GM18498 (cell line): ENCODE results near the gene GINS3.
"Not testable (repeated sequence)": the region's sequence is repeated elsewhere in the genome, so short reads cannot be mapped to it uniquely, and the experiment has no call there.

Source experiments
- ATAC-seq: cut with Tn5 transposase; IDR thresholded peaks from one replicate; pipeline ENCODE4 v1.9.1; 2021; ENCODE audit warnings: mild to moderate bottlenecking, moderate library complexity; ENCODE audit not compliant: unreplicated experiment

Gene GINS3

DNA sequence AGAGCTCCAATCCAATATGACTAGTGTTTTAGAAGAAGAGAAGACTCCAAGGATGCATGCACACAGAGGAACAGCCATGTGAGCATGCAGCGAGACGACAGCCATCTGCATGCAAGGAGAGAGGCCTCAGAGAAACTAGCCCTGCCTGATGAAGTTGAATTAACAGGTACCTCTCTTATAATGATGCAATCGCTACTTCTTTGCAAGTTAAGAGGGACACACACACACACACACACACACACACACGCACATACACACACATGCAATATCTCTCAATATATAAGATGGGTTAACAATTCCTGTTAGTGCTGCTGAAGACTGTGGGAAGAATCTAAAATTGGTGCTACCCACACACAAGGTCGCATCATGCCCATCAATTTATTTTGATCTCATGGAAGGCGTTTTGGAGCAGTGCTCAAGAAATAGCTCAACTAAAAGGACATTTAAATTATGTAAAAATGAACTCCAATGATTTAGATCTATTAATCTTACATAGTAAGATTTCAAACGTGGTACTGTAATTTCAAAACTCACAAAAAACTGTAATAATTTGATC, 7.0 kb upstream of the GINS3 start:
- no peak for ATAC-seq

DNA sequence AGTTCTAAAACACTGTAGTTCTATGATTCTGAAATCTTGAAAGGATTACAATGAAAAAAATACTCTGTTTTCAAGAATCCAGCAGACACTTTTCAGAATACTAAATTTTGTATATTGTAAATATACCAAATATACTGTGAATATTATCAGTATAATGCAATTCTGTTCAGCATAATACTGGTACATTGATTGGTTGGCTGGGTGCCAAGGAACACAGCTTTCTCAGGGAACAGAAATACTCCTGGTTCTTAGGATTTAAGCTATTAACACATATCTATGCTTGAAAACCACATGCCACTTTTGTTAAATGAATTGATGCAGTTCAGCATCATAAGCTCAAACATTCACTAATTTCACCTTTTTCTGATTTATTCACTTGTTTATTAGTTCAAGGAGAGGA, 2.5 kb upstream of the GINS3 start:
- no peak for ATAC-seq

DNA sequence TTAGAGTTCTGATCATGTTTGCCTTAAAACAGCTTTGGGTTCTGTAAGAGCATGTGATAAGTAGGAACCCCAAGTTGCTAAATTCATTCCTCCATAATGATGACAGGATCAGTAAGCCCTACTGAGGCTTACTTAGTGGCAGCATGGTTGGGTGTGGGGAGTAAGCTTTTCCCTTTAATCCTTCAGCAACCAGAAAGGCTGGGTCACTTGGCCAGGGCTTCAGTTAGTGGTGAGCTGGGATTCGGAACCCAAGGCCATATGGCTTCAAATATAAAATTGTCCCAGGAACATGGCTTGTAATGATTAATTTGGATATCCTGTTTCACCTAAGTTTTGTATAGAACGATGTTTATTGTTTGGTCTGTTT, 850 bp downstream of the GINS3 start:
- ATAC-seq: peak; percentile 21

DNA sequence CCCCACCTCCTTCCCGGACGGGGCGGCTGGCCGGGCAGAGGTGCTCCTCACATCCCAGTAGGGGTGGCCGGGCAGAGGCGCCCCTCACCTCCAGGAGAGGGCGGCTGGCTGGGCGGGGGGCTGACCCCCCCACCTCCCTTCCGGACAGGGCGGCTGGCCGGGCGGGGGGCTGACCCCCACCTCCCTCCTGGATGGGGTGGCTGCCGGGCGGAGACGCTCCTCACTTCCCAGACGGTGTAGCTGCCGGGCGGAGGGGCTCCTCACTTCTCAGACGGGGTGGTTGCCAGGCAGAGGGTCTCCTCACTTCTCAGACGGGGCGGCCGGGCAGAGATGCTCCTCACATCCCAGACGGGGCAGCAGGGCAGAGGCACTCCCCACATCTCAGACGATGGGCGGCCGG, 4.6 kb downstream of the GINS3 start:
- not testable (repeated sequence) for ATAC-seq

DNA sequence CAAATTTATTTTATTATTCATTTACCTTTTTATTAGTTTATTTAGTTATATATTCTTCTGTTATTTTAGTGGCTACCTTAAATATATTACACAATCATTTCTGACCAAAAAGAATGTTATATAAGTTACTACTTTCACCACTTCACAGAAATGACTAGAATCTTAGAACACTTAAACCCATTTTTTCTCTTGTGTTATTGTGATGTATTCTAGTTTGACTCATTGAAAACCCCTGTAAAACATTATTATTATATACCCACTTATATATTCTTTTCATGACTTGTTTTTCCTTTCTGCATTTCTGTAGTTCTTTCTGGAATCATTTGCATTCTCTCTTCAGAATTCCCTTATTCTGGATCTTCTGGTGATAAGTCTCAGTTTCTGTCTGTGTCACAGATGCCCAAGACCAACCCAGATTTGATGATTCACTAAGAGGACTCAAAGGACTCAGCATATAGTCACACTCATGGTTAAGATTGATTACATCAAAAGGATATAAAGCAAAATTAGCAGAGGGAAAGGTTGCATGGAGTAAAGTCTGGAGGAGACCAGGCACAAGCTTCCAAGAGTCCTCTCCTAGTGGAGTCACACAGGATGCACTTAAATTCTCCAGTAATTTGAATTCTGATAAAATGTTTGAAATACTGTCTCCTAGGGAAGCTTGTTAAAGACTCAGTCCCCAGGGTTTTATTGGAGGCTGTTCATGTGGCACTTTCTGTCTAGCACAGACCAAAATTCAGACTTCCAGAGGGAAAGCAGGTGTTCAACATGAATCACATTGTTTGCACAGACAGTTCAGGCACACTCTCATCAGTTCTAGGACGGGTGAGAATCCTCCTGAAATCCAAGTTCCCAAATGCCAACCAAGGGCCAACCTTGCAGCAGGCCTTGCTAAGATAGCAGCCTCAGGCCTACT, 7.7 kb downstream of the GINS3 start:
- ATAC-seq: no peak

DNA sequence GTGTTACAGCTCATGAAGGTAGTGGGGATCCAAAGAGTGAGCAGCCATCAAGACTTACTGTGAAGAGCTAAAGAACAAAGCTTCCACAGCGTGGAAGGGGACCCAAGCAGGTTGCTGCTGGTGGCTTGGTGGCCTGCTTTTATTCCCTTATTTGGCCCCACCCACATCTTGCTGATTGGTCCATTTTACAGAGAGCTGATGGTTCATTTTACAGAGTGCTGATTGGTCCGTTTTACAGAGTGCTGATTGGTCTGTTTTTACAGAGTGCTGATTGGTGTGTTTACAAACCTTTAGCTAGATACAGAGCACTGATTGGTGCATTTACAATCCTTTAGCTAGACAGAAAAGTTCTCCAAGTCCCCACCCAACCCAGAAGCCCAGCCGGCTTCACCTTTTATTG, 9.0 kb downstream of the GINS3 start:
- not testable (repeated sequence) for ATAC-seq

DNA sequence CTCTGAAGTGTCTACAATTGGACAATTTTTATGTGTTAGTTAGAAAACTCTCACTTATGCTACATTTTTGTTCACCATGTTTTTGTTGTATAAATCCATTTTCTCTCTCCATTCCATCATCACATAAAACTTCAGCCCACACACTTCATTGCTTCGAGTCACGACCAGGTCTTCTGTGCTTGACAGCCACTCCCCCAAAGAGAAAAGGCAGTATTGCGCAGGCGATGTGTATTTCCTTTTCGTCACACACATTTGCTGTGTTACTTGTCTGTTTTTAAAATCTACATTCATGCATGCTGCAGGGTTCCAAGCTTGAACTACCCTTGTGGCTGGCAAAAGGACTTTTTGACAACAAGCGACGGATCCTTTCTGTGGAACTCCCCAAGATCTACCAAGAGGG, 10.5 kb downstream of the GINS3 start:
- no peak for ATAC-seq

DNA sequence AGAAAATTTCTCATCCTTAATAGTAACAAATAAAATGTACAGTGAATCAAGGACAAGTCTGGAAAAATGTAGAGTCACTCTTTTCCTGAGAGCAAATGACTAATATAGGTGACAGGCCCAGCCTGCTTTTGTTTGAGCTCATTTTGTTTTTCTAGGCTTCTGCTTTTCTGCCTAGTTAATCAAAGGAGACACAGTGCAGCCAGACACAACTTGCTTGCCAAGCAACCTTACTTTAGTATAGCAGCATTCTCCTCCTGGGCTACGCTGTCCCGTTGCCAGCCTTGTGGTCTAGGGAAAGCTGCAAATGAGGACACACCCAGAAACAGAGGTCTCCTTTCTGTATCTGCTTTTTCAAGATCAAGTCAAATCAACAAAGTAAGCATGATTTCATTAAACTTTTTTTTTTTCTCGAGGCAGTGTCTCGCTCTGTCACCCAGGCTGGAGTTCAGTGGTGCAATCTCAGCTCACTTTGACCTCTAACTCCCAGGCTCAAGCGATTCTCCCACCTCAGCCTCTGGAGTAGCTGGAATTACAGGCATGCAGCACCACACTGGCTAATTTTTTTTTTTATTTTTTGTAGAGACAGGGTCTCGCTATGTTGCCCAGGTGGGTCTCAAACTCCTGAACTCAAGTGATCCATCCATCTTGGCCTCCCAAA, 17.2 kb downstream of the GINS3 start:
- ATAC-seq: no peak

DNA sequence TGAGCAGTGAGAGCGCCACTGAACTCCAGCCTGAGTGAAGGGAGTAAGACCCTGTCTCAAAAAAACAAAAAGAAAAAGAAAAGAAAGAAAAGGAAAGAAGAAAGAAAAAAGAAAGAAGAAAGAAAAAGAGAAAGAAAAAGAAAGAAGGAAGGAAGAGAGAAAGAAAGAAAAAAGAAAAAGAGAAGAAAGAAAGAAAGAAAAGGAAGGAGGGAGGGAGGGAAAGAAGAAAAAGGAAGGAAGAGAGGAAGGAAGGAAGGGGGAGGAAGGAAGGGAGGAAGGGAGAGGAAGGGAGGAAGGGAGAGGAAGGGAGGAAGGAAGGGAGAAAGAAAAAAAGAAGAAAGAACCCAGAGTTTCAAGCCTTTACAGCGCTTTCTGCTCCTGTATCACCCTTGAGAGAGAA, 19.1 kb downstream of the GINS3 start:
- ATAC-seq: no peak

DNA sequence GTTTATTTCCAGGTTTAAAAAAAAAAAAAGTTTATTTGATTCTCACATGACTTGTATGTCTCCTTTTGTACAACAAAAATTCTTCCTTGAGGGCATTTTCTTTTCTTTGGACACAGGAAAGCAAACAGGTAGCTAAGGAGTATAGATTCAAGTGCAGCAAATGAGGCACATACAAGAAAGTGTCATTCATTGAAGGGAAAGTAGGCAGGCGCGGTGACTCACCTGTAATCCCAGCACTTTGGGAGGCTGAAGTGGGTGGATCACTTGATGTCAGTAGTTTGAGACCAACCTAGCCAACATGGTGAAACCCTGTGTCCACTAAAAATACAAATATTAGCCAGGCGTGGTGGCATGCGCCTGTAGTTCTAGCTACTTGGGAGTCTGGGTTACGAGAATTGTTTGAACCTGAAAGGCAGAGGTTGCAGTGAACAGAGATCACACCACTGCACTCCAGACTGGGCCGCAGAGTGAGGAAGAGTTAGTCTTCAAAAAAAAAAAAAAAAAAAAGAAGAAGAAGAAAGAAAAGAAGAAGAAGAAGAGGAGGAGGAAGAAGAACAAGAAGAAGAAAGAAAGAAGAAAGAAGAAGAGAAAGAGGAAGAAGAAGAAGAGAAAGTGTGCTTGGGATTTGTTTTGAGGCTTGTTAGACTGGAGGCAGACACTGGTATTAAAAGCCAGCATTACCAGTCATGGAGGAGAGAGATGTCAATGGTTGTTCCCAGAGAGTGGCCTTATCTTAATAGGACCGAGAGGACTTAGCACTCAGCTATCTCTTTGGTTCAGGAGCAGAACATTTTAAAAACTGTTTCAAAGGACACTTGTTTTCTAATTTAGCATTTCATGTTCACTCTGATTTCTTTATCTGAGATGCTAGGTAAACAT, 19.7 kb downstream of the GINS3 start:
- ATAC-seq: no peak

DNA sequence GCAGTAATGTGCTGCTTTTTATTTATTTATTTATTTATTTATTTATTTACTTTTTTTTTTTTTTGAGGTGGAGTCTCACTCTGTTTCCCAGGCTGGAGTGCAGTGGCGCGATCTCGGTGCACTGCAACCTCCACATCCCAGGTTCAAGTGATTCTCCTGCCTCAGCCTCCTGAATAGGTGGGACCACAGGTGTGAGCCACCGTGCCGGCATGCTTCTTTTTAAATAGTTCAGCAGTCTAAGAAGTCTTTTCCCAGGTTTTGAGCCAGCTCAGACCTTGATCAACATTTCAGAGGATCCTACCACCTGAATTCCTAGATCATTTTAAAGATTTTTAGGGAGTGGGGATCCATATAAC, 20.3 kb downstream of the GINS3 start:
- ATAC-seq: not testable (repeated sequence)

DNA sequence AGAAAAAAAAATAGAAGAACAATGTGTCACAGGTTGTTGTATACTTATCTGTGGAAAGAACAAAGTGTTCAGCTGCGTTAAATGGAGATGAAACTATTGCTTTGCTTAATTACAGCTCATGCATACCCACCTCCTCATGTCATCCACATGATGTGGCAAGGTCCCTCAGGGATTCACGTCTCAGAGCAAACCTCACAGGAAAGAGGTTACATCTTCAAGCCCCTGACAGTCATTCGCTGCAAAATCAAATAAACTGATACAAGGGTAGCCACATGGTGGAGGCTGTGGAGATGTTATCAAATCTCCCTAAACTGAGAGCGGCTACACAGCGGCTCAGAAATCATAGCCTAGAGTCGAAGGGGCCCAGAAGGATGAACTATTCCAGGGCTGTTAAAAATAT, 21.1 kb downstream of the GINS3 start:
- no peak for ATAC-seq

DNA sequence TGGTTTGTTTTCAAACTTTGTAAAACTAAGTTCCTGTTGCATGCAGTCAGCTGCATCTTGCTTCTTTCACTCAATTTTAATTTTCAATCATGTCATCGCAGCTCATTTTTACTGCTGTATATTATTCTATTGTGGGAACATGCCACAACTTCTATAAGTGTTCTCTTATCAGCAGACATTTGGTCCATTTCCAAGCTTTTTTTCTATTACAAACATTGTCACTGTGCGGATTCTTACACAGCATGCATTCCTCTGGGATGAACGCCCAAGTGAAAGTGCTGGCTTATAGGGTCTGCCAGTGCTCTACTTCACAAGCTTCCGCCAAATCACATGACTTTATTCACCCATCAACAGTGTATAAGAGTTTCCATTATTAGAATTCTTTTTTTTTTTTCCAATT, 22.7 kb downstream of the GINS3 start:
- ATAC-seq: no peak

DNA sequence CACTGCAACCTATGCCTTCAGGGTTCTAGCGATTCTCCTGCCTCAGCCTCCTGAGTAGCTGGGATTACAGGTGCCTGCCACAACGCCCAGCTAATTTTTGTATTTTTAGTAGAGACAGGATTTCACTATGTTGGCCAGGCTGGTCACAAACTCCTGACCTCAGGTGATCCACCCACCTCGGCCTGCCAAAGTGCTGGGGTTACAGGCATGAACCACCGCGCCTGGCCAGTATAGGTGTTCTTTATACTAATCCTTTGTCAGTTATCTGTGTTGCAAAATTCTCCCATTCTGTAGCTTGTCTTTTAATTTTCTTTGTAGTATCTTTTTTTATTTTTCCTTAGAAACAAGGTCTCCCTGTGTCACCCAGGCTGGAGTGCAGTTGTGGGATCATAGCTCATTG, 23.7 kb downstream of the GINS3 start:
- ATAC-seq: not testable (repeated sequence)

DNA sequence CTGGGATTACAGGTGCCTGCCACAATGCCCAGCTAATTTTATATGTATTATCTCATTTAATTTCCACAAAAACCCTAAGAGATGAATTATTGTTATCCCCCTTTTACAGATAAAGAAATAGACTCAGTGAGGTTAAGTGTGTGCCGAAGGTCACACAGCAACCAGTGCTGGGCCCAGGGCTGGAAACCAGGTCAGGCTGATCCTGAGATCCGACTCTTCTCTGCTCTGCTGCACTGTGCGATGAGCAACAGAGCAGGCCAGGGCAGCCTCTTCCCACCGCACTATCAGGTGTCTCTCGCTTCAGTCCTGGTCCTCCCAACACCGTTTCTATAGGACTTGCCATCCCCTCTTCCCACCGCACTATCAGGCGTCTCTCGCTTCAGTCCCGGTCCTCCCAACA, 24.8 kb downstream of the GINS3 start:
- no peak for ATAC-seq

DNA sequence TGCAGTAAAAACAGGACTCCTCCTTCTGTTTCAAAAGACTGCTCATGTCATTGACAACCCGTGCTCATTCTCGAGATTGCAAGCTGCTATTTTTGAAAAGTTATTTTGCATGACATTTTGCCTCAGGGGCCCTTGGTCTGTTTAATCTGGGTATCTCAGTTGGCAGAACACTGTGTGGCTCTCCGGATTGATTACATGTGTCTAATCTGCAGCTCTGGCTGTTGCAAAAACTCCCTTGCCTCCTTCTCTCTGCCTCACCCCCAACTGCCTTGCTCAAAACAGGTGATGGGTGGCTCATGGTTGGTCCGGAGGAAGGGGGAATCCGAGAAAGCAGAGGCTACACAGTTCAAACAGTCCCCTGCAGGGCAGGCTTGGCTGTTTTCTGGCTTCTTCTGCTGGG, 25.3 kb downstream of the GINS3 start:
- ATAC-seq: no peak

DNA sequence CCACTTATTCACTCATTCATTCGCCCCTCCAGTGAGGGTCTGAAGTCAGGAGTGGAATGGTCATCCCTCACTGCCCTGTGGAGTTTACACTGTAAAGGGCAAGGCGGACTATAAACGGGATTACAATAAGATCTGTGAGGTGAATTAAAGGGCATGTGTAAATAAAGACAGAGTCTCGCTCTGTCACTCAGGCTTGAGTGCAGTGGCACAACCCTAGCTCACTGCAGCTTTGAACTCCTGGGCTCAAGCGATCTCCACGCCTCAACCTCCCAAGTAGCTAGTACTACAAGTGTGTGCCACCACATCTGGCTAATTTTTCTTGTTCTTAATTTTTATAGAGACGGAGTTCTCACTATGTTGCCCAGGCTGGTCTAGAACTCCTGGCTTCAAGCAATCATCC, 25.8 kb downstream of the GINS3 start:
- ATAC-seq: no peak

DNA sequence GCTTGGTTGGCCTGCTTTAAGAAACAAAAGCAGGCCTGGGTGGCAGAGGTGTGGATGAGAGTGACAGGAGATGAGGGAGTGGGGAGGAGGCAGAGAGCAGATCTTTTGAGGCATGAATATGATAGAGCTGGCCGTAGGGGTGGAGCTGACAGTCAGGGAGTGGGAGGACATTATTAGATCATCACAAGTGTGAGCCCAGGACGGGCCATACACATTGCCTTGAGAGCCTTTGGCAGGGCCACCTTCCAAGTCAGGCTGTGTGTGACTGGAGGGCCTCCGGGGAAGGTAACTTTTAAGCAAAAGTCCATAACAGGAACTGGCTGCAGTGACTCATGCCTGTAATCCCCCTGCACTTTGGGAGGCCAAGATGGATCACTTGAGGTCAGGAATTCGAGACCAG, 26.3 kb downstream of the GINS3 start:
- no peak for ATAC-seq

DNA sequence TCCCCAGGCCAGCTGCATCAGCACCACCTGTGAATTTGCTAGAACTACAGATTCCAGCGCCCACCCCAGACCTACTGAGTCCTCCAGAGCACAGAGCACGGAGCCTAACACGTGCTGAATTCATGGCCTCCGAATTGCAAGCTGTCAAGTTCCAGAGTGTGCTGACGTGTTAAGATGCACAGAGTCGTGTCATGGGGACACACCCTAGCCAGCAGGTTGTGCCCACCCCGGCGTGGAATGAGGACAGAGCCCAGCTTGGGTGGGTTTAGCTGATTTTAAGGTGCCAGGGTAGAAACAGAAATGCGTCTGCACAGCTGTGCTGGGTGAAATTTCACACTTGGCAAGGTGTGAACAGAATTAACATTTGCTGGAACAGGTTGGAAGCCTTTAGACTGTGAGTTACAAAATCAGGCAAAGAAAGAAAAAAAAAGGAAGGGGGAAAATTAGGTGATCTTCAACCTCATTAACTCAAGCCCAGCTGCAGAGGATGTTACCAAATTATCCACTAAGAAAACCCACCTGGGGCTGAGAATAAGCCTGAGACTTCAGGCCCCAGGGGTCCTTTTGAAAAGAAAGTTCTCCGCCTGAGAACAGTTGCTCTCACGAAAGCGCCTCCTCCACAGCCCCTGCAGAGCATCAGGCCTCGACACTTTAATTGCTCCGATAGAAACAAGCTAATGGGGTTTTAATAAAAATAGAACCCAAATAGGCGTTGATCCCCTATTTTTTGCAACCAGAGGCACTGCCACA, 27.1 kb downstream of the GINS3 start:
- ATAC-seq: no peak

DNA sequence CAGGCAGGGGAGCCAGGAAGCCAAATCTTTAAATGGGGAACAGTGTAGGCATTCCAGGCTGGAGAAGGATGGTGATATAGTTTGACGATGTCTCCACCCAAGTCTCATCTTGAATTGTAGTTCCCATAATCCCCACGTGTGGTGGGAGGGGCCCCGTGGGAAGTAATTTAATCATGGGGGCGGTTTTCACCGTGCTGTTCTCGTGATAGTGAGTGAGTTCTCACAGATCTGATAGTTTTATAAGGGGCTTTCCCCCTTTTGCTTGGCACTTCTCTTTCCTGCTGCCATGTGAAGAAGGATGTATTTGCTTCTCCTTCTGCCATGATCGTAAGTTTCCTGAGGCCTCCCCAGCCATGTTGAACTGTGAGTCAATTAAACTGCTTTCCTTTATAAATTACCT, 28.8 kb downstream of the GINS3 start:
- ATAC-seq: no peak

DNA sequence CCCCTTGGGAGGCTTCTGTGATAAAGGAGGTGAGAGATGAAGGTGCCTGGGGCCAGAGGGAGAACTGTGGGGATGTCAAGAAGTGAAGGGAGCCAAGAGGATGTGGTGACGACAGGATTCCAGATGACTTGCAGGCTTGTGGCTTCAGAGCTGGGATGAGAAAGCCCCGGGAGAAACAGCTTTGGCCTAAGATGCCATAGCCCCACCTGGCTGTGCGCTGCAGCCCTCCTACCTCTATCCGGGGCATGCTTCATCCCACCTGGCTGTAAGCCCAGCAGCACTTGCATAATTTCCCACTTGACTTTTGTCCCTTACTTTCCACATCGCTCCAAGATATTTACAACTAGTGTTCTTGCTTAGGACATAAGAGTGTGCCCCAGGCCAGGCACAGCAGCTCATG, 29.3 kb downstream of the GINS3 start:
- ATAC-seq: no peak
